NCI-H774 (cell line): ENCODE data around the gene KRTAP2-1.
"Not testable (repeated sequence)": the region's sequence is repeated elsewhere in the genome, so short reads cannot be mapped to it uniquely, and the experiment has no call there.

Source experiments
- DNase-seq: peaks from one replicate; lab custom pipeline; 2025; lab: John Stamatoyannopoulos, UW

KRTAP2-1 gene

DNA sequence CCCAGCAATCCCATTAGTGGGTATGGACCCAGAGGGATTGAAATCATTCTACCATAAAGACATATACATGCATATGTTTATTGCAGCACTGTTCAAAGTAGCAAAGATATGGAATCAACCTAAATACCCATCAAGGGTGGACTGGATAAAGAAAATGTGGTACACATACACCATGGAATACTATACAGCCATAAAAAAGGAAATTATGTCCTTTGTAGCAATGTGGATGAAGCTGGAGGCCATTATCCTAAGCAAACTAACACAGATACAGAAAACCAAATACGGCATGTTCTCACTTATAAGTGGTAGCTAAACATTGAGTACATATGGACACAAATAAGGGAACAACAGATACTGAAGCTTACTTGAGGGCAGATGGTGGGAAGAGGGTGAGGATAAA is 10.4 kb upstream of the KRTAP2-1 start:
- no peak for DNase-seq

DNA sequence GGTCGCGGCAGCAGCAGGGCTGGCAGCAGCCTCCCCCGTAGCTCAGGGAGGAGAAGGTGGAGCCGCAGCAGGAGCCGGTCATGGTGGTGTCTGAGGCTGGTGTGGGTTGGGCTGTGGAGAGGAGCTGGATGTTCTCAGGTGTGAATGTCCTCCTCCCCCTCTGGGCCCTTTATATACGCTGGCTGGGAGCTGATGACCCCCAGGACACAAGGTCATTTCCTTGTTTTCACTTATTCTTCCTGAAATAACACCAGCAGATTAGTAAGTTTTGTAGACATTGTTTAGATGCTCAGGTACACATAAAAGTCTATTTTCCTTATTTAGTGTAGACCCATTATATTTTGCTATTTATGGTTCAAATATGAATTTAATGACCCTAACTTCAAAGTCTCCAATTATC is 8.0 kb upstream of the KRTAP2-1 start, which contains the start of gene KRTAP2-2:
TSS of gene KRTAP2-2 (minus strand) at position 101 of the 400 bp plus-strand sequence. CDS start at position 82, 19 bp downstream.
- not testable (repeated sequence) for DNase-seq

DNA sequence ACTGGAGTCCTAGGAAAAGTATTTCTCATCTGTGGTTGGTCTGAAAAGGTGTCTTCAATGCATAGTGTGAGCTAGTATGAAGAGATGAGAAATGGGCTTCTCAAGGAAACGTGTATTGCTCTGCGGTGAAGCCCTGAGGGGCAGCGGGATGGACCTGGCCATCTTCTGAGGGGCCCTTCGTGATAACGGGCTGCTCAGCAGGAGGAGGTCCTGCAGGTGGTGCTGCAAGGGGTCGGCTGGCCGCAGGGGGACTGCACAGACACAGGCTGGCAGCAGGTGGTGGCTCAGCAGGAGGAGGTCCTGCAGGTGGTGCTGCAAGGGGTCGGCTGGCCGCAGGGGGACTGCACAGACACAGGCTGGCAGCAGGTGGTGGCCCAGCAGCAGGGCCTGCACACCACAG is 7.4 kb upstream of the KRTAP2-1 start:
- not testable (repeated sequence) for DNase-seq

DNA sequence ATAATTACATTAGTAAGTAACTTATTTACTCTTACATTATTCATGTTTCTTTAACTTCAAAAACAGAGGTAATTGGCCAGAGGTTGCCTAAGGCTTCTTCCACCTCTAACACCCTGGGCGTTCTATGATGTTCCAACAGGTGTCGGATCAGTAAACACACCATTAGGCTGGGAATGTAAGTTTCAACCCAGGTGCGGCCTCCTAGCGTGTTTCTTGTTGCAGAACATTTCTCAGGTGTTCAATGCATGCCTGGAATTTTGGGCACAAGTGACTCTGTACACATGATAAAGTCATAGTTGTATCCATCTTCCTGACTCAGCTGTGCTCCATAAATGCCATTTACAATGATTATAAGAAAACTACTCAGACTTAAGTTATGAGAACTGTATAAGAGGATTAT is 6.9 kb upstream of the KRTAP2-1 start:
- no peak for DNase-seq

DNA sequence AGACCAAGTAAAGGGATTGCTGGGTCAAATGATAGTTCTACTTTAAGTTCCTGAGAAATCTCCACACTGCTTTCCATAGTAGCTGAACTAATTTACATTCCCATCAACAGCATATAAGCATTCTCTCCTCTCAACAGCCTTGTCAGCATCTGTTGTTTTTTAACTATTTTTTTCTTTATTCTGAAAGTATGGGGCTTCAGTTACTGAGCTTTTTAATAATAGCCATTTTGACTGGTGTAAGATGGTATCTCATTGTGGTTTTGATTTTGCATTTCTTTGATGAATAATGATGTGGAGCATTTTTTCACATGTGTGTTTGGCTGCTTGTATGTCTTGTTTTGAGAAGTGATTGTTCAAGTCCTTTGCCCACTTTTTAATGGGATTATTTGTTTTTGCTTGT is 5.5 kb upstream of the KRTAP2-1 start:
- no peak for DNase-seq

DNA sequence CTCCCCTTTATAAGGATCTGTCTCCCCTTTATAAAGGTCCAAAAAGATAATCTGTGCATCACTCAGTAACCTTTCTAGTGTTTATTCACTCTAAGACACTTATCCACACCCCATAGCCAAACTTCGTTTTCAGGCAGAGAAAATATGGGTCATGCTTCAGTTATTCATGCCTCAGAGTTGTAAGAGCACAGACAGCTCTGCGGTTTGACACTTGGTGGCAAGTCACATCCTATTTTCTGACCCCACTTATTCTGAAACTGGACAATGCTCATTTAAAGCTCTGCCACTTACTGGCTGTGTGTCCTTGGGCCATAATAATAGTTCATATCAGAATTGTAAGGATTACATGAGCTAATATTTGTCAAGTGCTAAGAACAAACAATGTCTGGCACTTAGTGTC is 2.0 kb upstream of the KRTAP2-1 start:
- DNase-seq: no peak

DNA sequence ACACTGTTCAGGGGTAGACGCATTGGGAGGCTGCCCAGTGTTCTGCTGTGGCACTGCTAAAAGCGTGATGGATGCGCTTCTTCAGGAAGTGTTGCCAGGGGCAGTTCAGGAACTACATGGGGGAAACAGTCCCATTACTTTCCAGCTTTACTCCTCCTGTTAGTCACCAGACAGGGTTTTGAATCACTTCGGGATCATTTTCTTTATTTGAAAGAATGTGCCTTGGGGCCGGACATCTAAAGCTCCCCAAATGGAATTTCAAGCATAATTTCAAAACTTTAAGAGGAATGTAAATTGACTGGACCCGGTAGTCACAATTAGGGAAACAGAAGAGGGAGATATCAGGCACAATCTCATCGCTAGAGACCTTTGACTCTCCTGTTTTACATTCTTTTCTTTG is 1.3 kb upstream of the KRTAP2-1 start:
- no peak for DNase-seq

DNA sequence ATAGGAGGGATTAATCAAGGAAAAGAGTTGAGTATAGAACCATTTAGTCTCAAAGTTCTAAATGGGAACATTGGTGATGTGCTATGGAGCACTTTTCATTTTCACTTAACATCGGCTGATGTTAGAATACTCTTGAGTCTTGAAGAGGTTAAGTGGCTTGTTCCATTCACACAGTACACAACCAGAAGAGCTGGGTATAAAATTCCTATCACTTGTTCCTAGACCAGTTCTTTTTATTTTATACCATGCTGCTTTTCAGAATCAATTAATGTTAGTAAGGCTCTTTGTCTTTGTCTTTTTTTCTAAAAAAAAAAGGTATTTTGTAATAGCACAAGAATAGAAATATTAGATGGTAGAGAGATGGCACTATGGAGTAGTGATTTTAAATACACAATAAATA is 4.2 kb downstream of the KRTAP2-1 start:
- DNase-seq: no peak

DNA sequence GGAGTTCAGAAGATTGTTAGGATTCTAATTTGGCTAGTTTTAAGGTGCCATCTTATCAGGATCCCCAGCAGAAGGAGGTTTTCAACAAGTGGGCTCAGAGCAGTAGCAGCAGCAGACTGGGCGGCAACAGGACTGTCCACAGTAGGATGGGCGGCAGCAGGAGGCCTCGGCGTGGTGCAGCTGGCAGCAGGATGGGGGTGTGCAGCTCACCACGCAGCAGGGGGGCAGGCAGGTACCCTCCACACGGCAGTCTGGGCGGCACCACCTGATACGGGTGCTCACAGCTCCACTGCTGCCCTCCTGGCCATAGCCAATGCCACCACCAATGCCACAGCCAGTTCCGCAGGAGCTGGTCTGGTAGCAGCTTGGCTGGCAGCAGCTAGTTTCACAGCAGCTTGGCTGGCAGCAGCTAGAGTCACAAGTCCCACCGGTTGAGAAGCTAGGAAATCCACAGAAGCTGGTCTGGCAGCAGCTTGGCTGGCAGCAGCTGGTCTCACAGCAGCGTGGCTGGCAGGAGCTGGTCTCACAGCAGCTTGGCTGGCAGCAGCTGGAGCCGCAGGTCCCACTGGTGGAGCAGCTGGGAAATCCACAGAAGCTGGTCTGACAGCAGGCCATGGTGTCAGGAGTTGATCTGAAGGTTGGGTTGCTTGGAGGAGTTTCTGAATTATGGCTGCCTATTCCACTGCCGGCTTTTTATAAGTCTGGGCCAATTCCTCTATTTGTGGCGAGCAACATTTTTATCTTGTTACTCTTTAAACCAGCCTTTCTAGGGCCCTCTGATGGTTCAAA is 6.1 kb downstream of the KRTAP2-1 start, which contains the start of gene KRTAP1-1:
TSS of gene KRTAP1-1 (minus strand) at position 668 of the 789 bp plus-strand sequence. CDS start at position 615, 53 bp downstream.
- peak; percentile 76 for DNase-seq

DNA sequence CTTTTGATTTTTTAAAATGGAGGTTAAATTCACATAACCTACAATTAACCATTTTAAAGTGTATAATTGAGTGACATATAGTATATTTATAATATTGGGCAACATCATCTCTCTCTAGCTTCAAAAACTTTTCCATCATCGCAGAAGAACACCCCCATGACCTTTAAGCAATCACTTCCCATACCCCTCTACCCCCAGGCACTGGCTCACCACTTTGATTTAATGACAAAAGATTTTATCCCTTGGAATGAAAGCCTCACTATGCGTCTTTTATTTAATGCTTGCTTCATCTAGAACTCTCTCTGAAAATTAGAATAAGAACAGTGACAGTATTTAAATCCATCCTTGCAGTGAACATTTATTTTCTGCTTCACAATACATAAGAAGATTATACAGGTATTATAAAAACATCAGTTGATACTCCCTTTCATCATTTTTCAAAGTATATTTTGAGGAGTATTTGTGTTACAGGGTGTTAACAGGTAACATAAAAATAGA is 9.2 kb downstream of the KRTAP2-1 start:
- DNase-seq: no peak

DNA sequence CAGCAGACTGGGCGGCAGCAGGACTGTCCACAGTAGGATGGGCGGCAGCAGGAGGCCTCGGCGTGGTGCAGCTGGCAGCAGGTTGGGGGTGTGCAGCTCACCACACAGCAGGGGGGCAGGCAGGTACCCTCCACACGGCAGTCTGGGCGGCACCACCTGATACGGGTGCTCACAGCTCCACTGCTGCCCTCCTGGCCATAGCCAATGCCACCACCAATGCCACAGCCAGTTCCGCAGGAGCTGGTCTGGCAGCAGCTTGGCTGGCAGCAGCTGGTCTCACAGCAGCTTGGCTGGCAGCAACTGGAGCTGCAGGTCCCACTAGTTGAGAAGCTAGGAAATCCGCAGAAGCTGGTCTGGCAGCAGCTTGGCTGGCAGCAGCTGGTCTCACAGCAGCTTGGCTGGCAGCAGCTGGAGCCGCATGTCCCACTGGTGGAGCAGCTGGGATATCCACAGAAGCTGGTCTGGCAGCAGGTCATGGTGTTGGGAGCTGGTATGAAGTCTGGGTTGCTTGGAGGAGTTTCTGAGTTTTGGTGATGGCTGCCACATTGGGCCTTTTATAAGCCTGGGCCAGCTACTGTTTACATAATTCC is 12.7 kb downstream of the KRTAP2-1 start, which contains the start of gene KRTAP1-3:
TSS of gene KRTAP1-3 (minus strand) at position 529 of the 590 bp plus-strand sequence. CDS start at position 476, 53 bp downstream.
- DNase-seq: peak; percentile 90

DNA sequence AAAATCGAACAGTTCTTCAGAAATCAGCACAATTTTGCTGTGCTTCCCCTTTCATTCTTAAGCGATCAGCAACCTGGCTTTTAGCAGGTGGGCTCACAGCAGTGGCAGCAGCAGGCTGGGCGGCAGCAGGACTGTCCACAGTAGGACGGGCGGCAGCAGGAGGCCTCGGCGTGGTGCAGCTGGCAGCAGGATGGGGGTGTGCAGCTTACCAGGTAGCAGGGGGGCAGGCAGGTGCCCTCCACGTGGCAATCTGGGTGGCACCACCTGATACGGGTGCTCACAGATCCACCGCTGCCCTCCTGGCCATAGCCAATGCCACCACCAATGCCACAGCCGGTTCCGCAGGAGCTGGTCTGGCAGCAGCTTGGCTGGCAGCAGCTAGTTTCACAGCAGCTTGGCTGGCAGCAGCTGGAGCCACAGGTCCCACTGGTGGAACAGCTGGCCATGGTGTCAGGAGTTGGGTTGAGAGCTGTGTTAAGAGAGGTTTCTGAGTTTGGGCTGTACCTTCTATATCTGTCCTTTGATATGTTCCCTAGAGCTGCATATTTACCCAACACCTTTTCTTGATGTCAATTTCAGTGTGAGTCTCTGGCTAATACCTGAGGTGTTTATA is 17.4 kb downstream of the KRTAP2-1 start, which contains the start of gene KRTAP1-4:
TSS of gene KRTAP1-4 (minus strand) at position 563 of the 613 bp plus-strand sequence. CDS start at position 446, 117 bp downstream.
- no peak for DNase-seq

DNA sequence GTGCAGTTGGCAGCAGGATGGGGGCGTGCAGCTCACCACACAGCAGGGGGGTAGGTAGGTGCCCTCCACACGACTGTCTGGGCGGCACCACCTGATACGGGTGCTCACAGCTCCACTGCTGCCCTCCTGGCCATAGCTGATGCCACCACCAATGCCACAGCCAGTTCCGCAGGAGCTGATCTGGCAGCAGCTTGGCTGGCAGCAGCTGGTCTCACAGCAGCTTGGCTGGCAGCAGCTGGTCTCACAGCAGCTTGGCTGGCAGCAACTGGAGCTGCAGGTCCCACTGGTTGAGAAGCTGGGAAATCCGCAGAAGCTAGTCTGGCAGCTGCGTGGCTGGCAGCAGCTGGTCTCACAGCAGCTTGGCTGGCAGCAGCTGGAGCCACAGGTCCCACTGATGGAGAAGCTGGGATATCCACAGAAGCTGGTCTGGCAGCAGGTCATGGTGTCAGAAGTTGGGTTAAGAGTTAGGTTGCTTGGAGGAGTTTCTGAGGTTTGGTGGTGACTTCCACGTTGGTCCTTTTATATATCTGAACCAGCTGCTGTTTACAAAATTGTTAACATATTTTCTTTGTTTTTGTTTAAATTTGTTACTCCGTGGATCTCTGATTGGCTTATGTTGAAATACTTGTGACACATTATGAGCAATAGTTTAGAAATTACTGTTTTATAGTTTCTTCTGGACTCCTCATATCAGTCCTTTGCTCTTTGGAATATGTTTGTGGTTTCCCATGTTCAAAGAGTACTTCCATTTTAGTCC is 20.2 kb downstream of the KRTAP2-1 start, which contains the start of gene KRTAP1-5:
TSS of gene KRTAP1-5 (minus strand) at position 494 of the 757 bp plus-strand sequence. CDS start at position 441, 53 bp downstream.
- DNase-seq: peak; percentile 57

DNA sequence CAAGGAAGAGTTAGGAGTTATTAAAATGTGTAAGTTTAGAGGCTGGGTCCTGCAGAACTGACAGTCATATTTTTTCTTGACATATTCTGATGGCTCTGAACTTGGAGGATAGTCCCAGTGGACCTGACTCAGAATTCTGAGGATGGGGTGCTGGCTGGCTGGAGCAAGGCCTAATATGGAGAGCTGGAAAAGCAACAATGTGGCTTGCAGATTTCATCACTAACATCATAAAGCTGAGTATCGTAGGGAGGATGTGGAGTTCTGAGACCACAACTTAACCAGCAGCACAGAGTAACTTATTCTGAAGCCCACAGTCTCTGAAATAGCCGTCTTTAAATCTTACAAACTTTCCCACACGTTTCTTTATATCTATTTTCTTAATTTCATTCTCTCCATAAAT is 22.4 kb downstream of the KRTAP2-1 start:
- no peak for DNase-seq

DNA sequence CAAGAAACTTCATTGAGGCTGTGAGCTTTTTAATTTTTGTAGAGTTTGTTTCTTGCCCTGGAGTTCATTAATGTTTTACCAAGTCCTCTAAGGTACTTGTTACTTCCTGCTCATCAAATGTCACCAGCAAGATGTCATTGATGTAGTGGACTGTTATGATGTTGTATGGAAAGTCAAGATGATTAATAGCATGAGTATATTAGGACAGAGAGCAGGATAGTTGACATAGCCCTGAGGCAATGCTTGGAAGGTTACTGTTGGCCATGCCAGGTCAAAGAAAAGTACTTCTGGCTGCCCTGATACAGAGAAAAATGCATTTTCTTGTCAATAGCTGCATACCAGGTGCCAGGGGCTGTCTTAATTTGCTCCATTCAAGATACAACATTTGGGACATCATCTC is 26.8 kb downstream of the KRTAP2-1 start:
- DNase-seq: no peak

DNA sequence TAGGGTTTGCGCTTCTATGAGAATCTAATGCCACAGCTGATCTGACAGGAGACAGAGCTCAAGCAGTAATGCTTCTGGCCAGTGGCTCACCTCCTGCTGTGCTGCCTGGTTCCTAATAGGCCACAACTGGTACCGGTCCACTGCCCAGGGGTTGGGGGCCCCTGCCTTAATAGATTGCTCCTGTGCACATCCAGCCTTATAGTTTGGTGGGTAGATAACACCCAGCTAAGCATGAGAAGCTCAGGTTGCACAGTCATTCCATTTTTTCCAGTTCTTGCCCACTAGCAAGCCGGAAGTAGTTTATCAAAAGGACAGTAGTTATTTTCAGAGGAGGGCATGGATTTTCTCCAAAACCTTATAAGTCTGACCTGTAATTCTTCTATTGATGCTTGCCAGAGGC is 27.7 kb downstream of the KRTAP2-1 start:
- no peak for DNase-seq

DNA sequence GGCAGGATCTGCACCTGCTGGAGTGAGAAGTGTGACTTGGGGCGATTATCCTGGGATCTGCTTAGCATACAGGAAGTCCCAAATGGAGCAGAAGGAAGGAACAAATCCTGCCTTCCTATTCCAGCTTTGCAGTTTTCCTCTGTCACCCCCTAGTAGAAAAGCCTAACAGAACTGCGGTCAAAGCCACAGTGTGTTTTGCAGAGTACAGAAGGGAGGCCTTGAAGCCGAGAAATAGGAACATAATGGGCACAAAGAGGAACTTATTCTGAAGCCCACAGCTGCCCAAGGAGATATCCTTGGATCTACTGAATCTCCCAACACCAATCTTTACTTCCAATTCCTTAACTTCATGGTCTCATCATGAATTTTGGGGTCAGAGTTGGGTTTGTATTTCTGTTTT is 28.6 kb downstream of the KRTAP2-1 start:
- DNase-seq: no peak

DNA sequence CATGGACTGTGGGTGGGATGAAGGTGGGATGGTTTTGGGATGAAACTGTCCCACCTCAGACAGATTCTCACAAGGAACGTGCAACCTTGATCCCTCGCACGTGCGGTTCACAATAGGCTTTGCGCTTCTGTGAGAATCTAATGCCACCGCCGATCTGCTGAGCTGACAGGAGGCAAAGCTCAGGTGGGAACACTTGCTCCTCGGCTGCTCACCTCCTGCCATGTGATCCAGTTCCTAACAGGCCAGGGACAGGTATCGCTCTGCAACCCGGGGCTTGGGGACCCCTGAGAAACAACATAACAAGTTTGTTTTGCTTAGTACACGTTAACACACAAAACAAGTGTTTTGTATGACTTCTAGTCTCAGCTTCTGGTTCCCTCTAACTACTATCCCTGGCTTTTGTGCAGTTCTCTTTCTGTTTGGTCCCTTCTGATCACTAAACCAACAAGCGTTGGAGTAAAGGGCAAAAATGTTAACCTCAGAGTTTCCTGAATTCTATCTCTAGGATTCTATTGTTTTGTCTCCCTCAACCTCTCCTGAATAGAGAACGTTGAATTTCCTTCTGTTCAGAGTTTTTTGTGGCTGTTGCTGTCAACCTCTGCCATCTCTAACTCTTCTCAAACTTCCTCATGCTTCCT is 30.4 kb downstream of the KRTAP2-1 start:
- DNase-seq: no peak

DNA sequence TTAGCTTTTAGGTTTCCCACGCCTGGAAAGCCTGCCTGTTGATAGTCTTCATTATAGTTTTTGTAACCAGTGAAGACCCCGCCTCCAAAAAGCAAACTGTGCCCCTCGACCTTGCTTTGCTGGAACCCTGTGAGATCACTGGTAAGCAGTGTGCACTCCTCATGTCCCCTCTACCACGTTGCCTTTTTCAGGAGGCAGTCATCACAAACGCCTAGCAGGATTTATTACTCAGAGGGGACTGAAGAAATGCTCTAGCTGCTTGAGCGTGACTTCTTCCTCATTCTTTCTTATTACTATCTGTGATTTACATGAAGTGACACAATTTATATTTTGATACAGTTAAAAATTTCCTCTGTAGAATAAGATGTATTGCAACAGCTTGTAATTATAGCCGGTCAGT is 31.7 kb downstream of the KRTAP2-1 start:
- no peak for DNase-seq

DNA sequence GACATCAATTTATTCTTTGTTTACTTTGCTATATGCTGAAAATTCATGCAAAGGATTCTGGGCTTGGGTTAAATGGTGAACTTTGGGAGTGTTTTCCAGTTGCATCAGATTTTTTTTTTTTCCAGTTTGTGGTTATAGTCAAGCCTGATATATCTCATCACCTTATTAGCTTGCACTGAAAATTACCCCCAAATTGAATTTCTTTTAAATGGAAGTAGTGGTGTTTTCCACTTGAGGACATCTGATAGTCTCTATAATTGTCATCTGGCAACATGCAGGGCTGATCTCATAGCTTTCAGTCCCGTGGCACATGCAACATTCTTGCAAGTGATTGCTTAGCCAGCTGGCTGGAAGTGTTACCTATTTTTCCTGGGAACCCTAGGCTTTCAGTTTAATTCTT is 33.5 kb downstream of the KRTAP2-1 start:
- DNase-seq: no peak

DNA sequence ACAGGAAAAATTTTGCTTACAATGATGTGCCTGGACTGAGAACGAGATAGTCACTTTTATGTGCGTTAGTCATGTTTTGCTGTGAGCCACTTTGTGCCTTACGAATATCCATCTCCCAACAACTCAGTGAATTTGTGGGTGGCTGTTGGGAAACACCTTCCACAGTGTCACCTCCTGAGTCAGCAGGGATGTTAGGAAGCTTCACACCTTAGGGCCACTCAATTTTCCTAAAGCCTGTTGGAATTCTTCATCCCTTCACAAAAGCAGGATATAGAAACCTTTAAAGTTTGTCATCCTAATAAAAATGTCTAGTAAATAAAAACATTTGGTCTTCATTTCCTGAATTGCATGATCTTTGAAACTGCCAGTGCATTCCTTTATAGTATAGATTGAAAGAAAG is 33.9 kb downstream of the KRTAP2-1 start:
- no peak for DNase-seq
